Measurements from ENCODE around the gene IFI27. TPM values are rescaled to one million over a fixed set of nuclear protein-coding genes. Genes with fewer than 3 reads are reported as not detected.
A peak's percentile ranks its signal among the peaks of the same experiment; 100 is the strongest.

The IFI27 gene
- polyA plus RNA-seq, 1 experiment = 4.1 TPM

DNA sequence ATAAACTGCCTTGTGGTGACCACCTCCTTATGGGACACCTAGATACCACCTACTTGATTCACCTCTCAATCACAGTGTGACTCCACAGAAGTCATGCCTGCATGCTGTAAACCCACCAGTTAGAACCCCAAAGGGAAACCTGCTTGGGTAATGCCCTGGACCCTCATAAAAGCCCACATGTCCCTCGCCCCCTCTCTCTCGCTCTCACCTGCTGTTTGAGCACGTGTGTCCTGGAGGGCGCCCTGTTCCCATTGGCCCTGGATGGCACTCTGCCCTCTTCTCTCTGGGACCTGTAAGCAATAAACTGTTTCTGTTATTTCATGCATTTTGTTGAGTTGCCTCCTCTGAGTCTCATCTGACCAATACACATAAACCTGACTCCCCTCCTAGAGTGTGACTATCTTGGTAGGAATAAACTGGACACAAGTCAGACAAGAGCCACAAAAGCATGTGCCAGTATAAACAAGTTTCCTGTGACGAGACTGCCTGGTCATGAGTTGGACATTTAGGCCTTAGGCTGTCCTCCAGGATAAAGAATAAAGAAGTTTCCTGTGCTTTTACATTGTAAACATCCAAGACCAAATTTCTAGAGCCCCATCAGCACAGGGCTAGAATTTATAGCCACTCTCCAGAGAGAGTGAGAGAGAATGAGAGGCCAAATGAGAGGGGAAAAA, 10.3 kb downstream of the IFI27 start:
- no peaks in the 10 kb centered on the region; the same call in 1 of the 2 replicates for H3K27me3 ChIP-seq (ENCODE audit: control insufficient read depth, insufficient read depth, low read length)
- H3K4me3 ChIP-seq (ENCODE audit: low read depth, low read length) = no peak overlapping the region
- H3K36me3 ChIP-seq (ENCODE audit: control insufficient read depth, insufficient read depth, low read length) = no peaks in the 10 kb centered on the region; the same call in 1 of the 2 replicates
- CTCF ChIA-PET = no interaction called here
- POLR2A ChIA-PET = no interaction called here
- DNase-seq (ENCODE audit: low read depth) = peak; percentile 78
- TF ChIP-seq CTCF (IDR thresholded peaks at IDR 0.05; ENCODE audit: insufficient read depth, low read depth, low read length) = no peak

- DNase-seq (ENCODE audit: low read depth) = no peak
- no peak overlapping the region for H3K4me3 ChIP-seq (ENCODE audit: low read depth, low read length)
- TF ChIP-seq CTCF (IDR thresholded peaks at IDR 0.05; ENCODE audit: insufficient read depth, low read depth, low read length) = no peak
- ChIA-PET POLR2A (no interaction called here), CTCF (interaction anchor here (0.8 to 1.8 kb wide), 5 partner anchors 9 to 158 kb away, joined by 3 to 7 read pairs (median 4); partner anchors contain the start of gene IFI27)
- no peaks in the 10 kb centered on the region; the same call in none of the 2 replicates for H3K36me3 ChIP-seq (ENCODE audit: control insufficient read depth, insufficient read depth, low read length)
- H3K27me3 ChIP-seq (ENCODE audit: control insufficient read depth, insufficient read depth, low read length) = no peaks in the 10 kb centered on the region
Observed at GRCh38 chr14:94121485-94121884, 10.9 kb downstream of the IFI27 start.

- Histone ChIP-seq H3K36me3 (ENCODE audit: control insufficient read depth, insufficient read depth, low read length) (peaks cover 1% of the 10 kb centered on the region), H3K27me3 (ENCODE audit: control insufficient read depth, insufficient read depth, low read length) (no peaks in the 10 kb centered on the region), H3K4me3 (ENCODE audit: low read depth, low read length) (no peak overlapping the region)
- CTCF ChIA-PET = interaction anchor here (0.7 to 1.8 kb wide), 5 partner anchors 9 to 159 kb away, joined by 3 to 7 read pairs (median 4); no protein-coding TSS in a partner anchor
- POLR2A ChIA-PET = no interaction called here
- no peak for DNase-seq (ENCODE audit: low read depth)
- TF ChIP-seq CTCF (IDR thresholded peaks at IDR 0.05; ENCODE audit: insufficient read depth, low read depth, low read length) = no peak
Observed at GRCh38 chr14:94122438-94122837, 11.9 kb downstream of the IFI27 start.

GRCh38 chr14:94123296-94123695, 12.8 kb downstream of the IFI27 start:
- no peak for DNase-seq (ENCODE audit: low read depth)
- ChIA-PET CTCF (interaction anchor here (1.2 to 2.0 kb wide), 5 partner anchors 9 to 183 kb away, joined by 3 to 6 read pairs (median 5); no protein-coding TSS in a partner anchor), POLR2A (no interaction called here)
- Histone ChIP-seq H3K36me3 (ENCODE audit: control insufficient read depth, insufficient read depth, low read length) (peaks cover 1% of the 10 kb centered on the region), H3K27me3 (ENCODE audit: control insufficient read depth, insufficient read depth, low read length) (no peaks in the 10 kb centered on the region), H3K4me3 (ENCODE audit: low read depth, low read length) (no peak overlapping the region)
- TF ChIP-seq CTCF (IDR thresholded peaks at IDR 0.05; ENCODE audit: insufficient read depth, low read depth, low read length) = no peak

DNA sequence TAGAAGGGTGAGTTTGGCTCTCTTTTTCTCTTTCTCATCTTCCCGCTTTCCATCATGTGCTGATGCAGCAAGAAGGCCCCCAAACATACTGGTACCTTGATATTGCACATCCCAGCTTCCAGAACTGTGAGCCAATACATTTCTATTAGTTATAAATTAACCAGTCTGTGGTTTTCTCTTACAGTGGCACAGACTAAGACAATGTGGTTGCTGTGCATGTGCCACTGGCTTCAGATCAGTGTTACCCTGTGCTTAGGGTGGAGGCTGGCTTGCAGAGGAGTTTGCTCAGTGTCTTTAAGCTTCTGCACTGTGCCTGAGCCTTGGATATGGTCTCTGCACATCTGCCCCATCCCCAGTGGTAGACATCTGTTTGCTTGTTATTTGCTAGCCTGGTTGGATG, 13.3 kb downstream of the IFI27 start:
- POLR2A ChIA-PET = no interaction called here
- no peak for TF ChIP-seq CTCF (IDR thresholded peaks at IDR 0.05; ENCODE audit: insufficient read depth, low read depth, low read length)

More for the DNA sequence above, 13.3 kb downstream of the IFI27 start:
- no peaks in the 10 kb centered on the region for H3K27me3 ChIP-seq (ENCODE audit: control insufficient read depth, insufficient read depth, low read length)
- peaks cover 1% of the 10 kb centered on the region for H3K36me3 ChIP-seq (ENCODE audit: control insufficient read depth, insufficient read depth, low read length)
- no peak for DNase-seq (ENCODE audit: low read depth)
- CTCF ChIA-PET = interaction anchor here (0.5 to 2.0 kb wide), 6 partner anchors 8 to 340 kb away, joined by 3 to 6 read pairs (median 4); no protein-coding TSS in a partner anchor
- H3K4me3 ChIP-seq (ENCODE audit: low read depth, low read length) = no peak overlapping the region
